GM12878 (cell line): ENCODE results near the gene RAD51B. TPM values are rescaled to one million over a fixed set of nuclear protein-coding genes. Genes with fewer than 3 reads are reported as not detected.
A peak's percentile ranks its signal among the peaks of the same experiment; 100 is the strongest.

Source experiments
- ATAC-seq: fragments of 200-7000 bp; cut with Tn5 transposase; 3 replicates; pipeline ENCODE4 v1.9.1; 2020; ENCODE audit warnings: mild to moderate bottlenecking, moderate library complexity
- BruUV-seq: library from RNA; stranded (reverse); fragments of 400-500 nt; replicated peaks from 2 replicates; lab custom pipeline; 2021; lab: Mats Ljungman, UMichigan
- CTCF ChIA-PET: fragments of 300-600 bp; sonication (Branson Sonifier 250); formaldehyde crosslinking; extraction: SDS; loops from one replicate; lab custom pipeline; 2021; ENCODE audit warnings: inconsistent platforms; lab: Yijun Ruan, JAX
- POLR2A ChIA-PET: fragments of 350-600 bp; formaldehyde crosslinking; extraction: SDS; loops from one replicate; lab custom pipeline; 2021; ENCODE audit warnings: inconsistent platforms; lab: Charles Lee
- RAD21 ChIA-PET: fragments of 300-600 bp; sonication (Branson Sonifier 250); formaldehyde crosslinking; loops from one replicate; lab custom pipeline; 2023; ENCODE audit warnings: antibody characterized with exemption; ENCODE audit not compliant: unreplicated experiment; lab: Charles Lee
- SMC1A ChIA-PET: fragments of 300-600 bp; sonication (Branson Sonifier 250); formaldehyde crosslinking; loops from one replicate; lab custom pipeline; 2023; ENCODE audit not compliant: unreplicated experiment, uncharacterized antibody; lab: Charles Lee
- DNase-seq: peaks from one replicate; pipeline ENCODE4 v3.0.0-alpha.2; 2011; ENCODE audit warnings: low read depth, low spot score
- FAIRE-seq: peaks from 3 replicates; lab custom pipeline; 2011; peaks lifted over from hg19 to GRCh38; lab: Jason Lieb, UNC
- H2AFZ ChIP-seq: 2 replicates; pipeline ENCODE4 v1.6.0; 2011; ENCODE audit warnings: low read depth, low read length, control low read depth; ENCODE audit not compliant: control insufficient read depth
- H3K27ac ChIP-seq: 2 replicates; pipeline ENCODE4 v1.5.1; 2011; ENCODE audit warnings: control low read depth; ENCODE audit not compliant: control insufficient read depth, insufficient read depth
- H3K27me3 ChIP-seq, 2 experiments: replicated peaks in 1 of 2; 2 replicates each; pipeline versions ENCODE4 v1.6.0 to v1.6.1; 2011; ENCODE audit warnings: low read length in 1 of 2; ENCODE audit not compliant: control insufficient read depth in 2 of 2, insufficient read depth in 2 of 2
- H3K36me3 ChIP-seq, 2 experiments: 2 replicates each; pipeline ENCODE4 v1.5.1; 2011; ENCODE audit warnings: low read length in 1 of 2; ENCODE audit not compliant: control insufficient read depth in 2 of 2, insufficient read depth in 2 of 2
- H3K4me1 ChIP-seq: 2 replicates; pipeline ENCODE4 v1.6.1; 2011; ENCODE audit warnings: mild to moderate bottlenecking, low read length, moderate library complexity, mixed read lengths; ENCODE audit not compliant: control insufficient read depth, insufficient read depth
- H3K4me2 ChIP-seq: 2 replicates; pipeline ENCODE4 v1.6.0; 2011; ENCODE audit warnings: control low read depth; ENCODE audit not compliant: control insufficient read depth, insufficient read depth
- H3K4me3 ChIP-seq: fragments of 200-600 bp; sonication (generic); 2 replicates; pipeline ENCODE4 v1.5.1; 2016
- H3K79me2 ChIP-seq: 2 replicates; pipeline ENCODE4 v1.6.0; 2011; ENCODE audit warnings: low read length; ENCODE audit not compliant: control insufficient read depth, insufficient read depth
- H3K9ac ChIP-seq: 2 replicates; pipeline ENCODE4 v1.8.0; 2011; ENCODE audit warnings: low read length, control low read depth, mixed read lengths; ENCODE audit not compliant: control insufficient read depth, insufficient read depth
- H3K9me3 ChIP-seq: replicated peaks from 3 replicates; pipeline ENCODE4 v1.5.1; 2011; ENCODE audit warnings: mild to moderate bottlenecking, low read length; ENCODE audit not compliant: control insufficient read depth, insufficient read depth
- H4K20me1 ChIP-seq: 2 replicates; pipeline ENCODE4 v1.6.0; 2011; ENCODE audit not compliant: control insufficient read depth, insufficient read depth
- CBX3 ChIP-seq: fragments of 200-600 bp; sonication (generic); IDR thresholded peaks from 2 replicates; pipeline ENCODE4 v1.6.1; 2016; ENCODE audit warnings: low read depth, borderline replicate concordance
- SIN3A ChIP-seq: IDR thresholded peaks from 2 replicates; pipeline ENCODE4 v1.6.1; 2012; ENCODE audit warnings: low read depth, low read length, improper control_type of control experiment
- TCF7 ChIP-seq: IDR thresholded peaks from 2 replicates; pipeline ENCODE4 v1.6.1; 2014; ENCODE audit warnings: antibody characterized with exemption, borderline replicate concordance
- ZNF622 ChIP-seq: fragments of 450-650 bp; IDR thresholded peaks from 2 replicates; pipeline ENCODE4 v1.6.1; 2017; ENCODE audit warnings: mild to moderate bottlenecking, inconsistent platforms
- in situ Hi-C: fragments of 300-500 bp; cut with MboI; formaldehyde crosslinking; loops from 9 replicates; pipeline ENCODE4 v1.14.3; 2018; ENCODE audit warnings: mixed read lengths
- intact Hi-C: fragments of 100-400 bp; cut with micrococcal nuclease; formaldehyde crosslinking; loops from one replicate; pipeline ENCODE4 v1.14.2; 2022; ENCODE audit not compliant: unreplicated experiment
- polyA plus RNA-seq, 11 experiments: library from polyadenylated mRNA; depleted of rRNA in 4 of 11; unstranded in 6 of 11; stranded (reverse) in 5 of 11; fragments of >200 nt; fragmentation: Nextera tagmentation in 4 of 11; fragmentation: Illumina TruSeq in 1 of 11; extraction: Ambion mirVana in 4 of 11; extraction: Trizol in 1 of 11; gene quantifications; 1 replicate in 1 of 11; 2 replicates in 10 of 11; pipeline versions ENCODE4 v1.2.1 to v1.2.3, GENCODE V29; 2011 to 2016; ENCODE audit warnings: inconsistent platforms in 2 of 11, missing spikeins in 2 of 11, low read depth in 1 of 11
- total RNA-seq, 4 experiments: library from RNA; depleted of rRNA in 3 of 4; stranded (reverse); fragments of >200 nt in 3 of 4; fragmentation: Illumina TruSeq in 1 of 4; extraction: Trizol in 1 of 4; gene quantifications; 2 replicates each; pipeline versions ENCODE4 v1.2.1 to v1.2.3, GENCODE V29; 2013 to 2021
- TF ChIP-seq, protein P1 (sequence below): fragments of 450-650 bp; formaldehyde crosslinking; IDR thresholded peaks from 2 replicates; pipeline ENCODE4 v1.4.0; 2020; ENCODE audit warnings: mild to moderate bottlenecking, moderate library complexity
- TF ChIP-seq, protein P2 (sequence below): fragments of 450-650 bp; IDR thresholded peaks from 2 replicates; pipeline ENCODE4 v1.6.1; 2017; ENCODE audit warnings: borderline replicate concordance
- TF ChIP-seq, protein P3 (sequence below): IDR thresholded peaks from 2 replicates; pipeline ENCODE4 v1.6.1; 2012; ENCODE audit warnings: low read depth, low read length, improper control_type of control experiment
- TF ChIP-seq, protein P4 (sequence below): fragments of 450-650 bp; formaldehyde crosslinking; IDR thresholded peaks from 2 replicates; pipeline ENCODE4 v1.5.0; 2022; ENCODE audit warnings: mild to moderate bottlenecking, missing genetic modification characterization

RAD51B gene
- total and polyA plus RNA-seq, 10 of the 15 experiments (the other 5 are each of a cell fraction or from before 2014, with no cell fraction given), result 9.8 to 26.8 (median 21.3) TPM

DNA sequence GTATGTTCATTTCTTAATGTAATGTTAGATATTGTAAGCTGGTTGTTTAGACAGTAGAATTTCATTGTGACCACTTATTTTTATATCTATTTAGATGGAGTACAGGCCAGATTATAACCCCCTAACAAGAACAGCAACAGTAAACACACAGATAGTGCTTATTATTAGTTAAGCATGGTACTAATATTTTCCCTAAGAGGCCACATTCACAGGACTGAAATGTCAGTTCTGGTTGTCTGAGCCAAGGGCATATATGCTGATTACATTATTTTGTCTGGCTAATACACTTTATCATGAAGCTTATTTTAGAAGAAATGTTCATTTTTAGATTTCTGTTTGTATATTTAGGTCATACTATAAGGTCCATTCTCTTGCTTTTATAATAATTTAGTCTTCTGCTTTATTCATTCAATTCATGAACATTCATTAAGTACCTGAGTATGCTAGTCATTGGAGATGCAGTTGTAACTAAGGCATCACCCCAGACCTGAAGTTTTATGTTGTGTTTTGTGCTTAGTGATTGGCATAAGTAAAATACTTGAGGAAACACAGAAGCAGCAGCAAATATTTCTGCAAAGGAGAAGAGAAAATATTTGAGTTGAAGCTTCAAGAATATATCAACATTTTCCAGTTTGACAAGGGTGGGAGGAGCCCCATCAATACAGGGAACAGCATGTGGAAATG is 413.7 kb downstream of the RAD51B start:
- Histone ChIP-seq H3K36me3 (no peaks in the 10 kb centered on the region), H3K9ac (no peak overlapping the region), H4K20me1 (no peaks in the 10 kb centered on the region), H3K4me3 (no peak overlapping the region), H3K79me2 (no peaks in the 10 kb centered on the region; the same call in 1 of the 2 replicates), H3K4me2 (0 out of 2 replicates have a peak overlapping the region, but pooled peaks have one; percentile 44), H3K4me1 (peaks cover 19% of the 10 kb centered on the region), H3K27ac (peak overlapping the region; percentile 84), H3K9me3 (no peaks in the 10 kb centered on the region; the same call in 2 of the 3 replicates), H3K27me3 (no peaks in the 10 kb centered on the region), H2AFZ (no peak overlapping the region)
- SMC1A ChIA-PET, result interaction anchor here (0.5 to 3.9 kb wide), 33 partner anchors 8 to 1169 kb away, joined by 3 to 25 read pairs (median 6); no protein-coding TSS in a partner anchor
- POLR2A ChIA-PET, result interaction anchor here (0.6 to 1.3 kb wide), 6 partner anchors 16 to 582 kb away, joined by 3 to 7 read pairs (median 3); no protein-coding TSS in a partner anchor
- TF ChIP-seq, protein P1, sequence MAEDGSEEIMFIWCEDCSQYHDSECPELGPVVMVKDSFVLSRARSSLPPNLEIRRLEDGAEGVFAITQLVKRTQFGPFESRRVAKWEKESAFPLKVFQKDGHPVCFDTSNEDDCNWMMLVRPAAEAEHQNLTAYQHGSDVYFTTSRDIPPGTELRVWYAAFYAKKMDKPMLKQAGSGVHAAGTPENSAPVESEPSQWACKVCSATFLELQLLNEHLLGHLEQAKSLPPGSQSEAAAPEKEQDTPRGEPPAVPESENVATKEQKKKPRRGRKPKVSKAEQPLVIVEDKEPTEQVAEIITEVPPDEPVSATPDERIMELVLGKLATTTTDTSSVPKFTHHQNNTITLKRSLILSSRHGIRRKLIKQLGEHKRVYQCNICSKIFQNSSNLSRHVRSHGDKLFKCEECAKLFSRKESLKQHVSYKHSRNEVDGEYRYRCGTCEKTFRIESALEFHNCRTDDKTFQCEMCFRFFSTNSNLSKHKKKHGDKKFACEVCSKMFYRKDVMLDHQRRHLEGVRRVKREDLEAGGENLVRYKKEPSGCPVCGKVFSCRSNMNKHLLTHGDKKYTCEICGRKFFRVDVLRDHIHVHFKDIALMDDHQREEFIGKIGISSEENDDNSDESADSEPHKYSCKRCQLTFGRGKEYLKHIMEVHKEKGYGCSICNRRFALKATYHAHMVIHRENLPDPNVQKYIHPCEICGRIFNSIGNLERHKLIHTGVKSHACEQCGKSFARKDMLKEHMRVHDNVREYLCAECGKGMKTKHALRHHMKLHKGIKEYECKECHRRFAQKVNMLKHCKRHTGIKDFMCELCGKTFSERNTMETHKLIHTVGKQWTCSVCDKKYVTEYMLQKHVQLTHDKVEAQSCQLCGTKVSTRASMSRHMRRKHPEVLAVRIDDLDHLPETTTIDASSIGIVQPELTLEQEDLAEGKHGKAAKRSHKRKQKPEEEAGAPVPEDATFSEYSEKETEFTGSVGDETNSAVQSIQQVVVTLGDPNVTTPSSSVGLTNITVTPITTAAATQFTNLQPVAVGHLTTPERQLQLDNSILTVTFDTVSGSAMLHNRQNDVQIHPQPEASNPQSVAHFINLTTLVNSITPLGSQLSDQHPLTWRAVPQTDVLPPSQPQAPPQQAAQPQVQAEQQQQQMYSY (CRISPR knock-in tag), result no peak
- TF ChIP-seq TCF7 (no peak), CBX3 (no peak), SIN3A (no peak), ZNF622 (no peak)
- TF ChIP-seq, protein P2, sequence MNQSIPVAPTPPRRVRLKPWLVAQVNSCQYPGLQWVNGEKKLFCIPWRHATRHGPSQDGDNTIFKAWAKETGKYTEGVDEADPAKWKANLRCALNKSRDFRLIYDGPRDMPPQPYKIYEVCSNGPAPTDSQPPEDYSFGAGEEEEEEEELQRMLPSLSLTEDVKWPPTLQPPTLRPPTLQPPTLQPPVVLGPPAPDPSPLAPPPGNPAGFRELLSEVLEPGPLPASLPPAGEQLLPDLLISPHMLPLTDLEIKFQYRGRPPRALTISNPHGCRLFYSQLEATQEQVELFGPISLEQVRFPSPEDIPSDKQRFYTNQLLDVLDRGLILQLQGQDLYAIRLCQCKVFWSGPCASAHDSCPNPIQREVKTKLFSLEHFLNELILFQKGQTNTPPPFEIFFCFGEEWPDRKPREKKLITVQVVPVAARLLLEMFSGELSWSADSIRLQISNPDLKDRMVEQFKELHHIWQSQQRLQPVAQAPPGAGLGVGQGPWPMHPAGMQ, result no peak
- TF ChIP-seq, protein P3, sequence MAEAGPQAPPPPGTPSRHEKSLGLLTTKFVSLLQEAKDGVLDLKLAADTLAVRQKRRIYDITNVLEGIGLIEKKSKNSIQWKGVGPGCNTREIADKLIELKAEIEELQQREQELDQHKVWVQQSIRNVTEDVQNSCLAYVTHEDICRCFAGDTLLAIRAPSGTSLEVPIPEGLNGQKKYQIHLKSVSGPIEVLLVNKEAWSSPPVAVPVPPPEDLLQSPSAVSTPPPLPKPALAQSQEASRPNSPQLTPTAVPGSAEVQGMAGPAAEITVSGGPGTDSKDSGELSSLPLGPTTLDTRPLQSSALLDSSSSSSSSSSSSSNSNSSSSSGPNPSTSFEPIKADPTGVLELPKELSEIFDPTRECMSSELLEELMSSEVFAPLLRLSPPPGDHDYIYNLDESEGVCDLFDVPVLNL, result no peak
- TF ChIP-seq, protein P4, sequence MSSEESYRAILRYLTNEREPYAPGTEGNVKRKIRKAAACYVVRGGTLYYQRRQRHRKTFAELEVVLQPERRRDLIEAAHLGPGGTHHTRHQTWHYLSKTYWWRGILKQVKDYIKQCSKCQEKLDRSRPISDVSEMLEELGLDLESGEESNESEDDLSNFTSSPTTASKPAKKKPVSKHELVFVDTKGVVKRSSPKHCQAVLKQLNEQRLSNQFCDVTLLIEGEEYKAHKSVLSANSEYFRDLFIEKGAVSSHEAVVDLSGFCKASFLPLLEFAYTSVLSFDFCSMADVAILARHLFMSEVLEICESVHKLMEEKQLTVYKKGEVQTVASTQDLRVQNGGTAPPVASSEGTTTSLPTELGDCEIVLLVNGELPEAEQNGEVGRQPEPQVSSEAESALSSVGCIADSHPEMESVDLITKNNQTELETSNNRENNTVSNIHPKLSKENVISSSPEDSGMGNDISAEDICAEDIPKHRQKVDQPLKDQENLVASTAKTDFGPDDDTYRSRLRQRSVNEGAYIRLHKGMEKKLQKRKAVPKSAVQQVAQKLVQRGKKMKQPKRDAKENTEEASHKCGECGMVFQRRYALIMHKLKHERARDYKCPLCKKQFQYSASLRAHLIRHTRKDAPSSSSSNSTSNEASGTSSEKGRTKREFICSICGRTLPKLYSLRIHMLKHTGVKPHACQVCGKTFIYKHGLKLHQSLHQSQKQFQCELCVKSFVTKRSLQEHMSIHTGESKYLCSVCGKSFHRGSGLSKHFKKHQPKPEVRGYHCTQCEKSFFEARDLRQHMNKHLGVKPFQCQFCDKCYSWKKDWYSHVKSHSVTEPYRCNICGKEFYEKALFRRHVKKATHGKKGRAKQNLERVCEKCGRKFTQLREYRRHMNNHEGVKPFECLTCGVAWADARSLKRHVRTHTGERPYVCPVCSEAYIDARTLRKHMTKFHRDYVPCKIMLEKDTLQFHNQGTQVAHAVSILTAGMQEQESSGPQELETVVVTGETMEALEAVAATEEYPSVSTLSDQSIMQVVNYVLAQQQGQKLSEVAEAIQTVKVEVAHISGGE (CRISPR knock-in tag), result no peak
- RAD21 ChIA-PET, result interaction anchor here (0.7 to 6.6 kb wide), 22 partner anchors 13 to 582 kb away, joined by 3 to 73 read pairs (median 4); no protein-coding TSS in a partner anchor
- TSS peak; percentile 31 for BruUV-seq
- DNase-seq, result no peak
- in situ Hi-C loops, result no loop called here
- intact Hi-C loops, result loop anchor here (2.0 kb wide), 1 partner anchor 50 kb away; no protein-coding TSS in a partner anchor
- CTCF ChIA-PET, result interaction anchor here (0.7 to 2.2 kb wide), 17 partner anchors 9 to 611 kb away, joined by 3 to 14 read pairs (median 4); no protein-coding TSS in a partner anchor
- peak; percentile 13 for FAIRE-seq
- peak; percentile 26 for ATAC-seq
